NCI-H2029 (cell line): ENCODE data around the gene UBE2G1.
"Not testable (repeated sequence)": the region's sequence is repeated elsewhere in the genome, so short reads cannot be mapped to it uniquely, and the experiment has no call there.

Source experiments
- DNase-seq: peaks from one replicate; lab custom pipeline; 2025; lab: John Stamatoyannopoulos, UW

UBE2G1 gene

GRCh38 chr17:4366327-4367063, at the start of gene UBE2G1:
UBE2G1 (minus strand) TSS chr17:4366675; CDS start chr17:4366316, 359 bp downstream.
- peak; percentile 86 for DNase-seq

GRCh38 chr17:4412933-4413831, 46.7 kb upstream of the UBE2G1 start:
- DNase-seq = peak; percentile 39

DNA sequence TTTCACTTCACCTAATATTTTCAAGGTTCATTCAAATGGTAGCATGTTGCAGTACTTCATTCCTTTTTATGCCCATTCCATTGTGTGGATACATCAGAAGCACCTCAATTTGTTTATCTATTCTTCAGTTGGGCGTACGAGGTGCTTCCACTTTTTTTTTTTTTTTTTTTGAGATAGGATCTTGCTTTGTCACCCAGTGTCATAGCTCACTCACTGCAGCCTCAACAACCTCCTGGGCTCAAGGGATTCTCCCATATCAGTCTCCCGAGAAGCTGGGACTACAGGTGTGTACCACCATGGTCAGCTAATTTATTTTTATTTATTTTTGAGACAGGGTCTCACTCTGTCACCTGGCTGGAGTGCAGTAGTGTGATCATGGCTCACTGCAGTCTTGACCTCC, 44.7 kb upstream of the UBE2G1 start:
- DNase-seq = no peak

- no peak for DNase-seq
Measured at GRCh38 chr17:4409659-4410058, 43.2 kb upstream of the UBE2G1 start.

DNA sequence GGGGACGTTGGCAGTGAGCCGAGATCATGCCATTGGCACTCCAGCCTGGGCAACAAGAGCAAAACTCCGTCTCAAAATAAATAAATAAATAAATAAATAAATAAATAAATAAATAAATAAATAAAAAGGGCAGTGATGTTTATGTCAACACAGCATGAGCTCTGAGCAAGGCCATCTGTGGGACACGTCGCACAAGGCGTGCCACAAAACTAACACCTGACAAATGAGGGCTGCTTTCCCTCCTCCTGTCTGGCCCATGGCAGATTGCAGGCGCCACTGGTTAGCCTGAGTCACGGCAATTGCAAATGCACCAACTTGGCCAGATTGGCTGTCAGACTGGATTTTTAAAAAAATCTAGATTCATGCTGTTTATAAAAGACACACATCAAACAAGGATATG, 41.4 kb upstream of the UBE2G1 start:
- DNase-seq = no peak

GRCh38 chr17:4407216-4407615, 40.7 kb upstream of the UBE2G1 start:
- no peak for DNase-seq

- DNase-seq = no peak
Measured at GRCh38 chr17:4406386-4406785, 39.9 kb upstream of the UBE2G1 start.

DNA sequence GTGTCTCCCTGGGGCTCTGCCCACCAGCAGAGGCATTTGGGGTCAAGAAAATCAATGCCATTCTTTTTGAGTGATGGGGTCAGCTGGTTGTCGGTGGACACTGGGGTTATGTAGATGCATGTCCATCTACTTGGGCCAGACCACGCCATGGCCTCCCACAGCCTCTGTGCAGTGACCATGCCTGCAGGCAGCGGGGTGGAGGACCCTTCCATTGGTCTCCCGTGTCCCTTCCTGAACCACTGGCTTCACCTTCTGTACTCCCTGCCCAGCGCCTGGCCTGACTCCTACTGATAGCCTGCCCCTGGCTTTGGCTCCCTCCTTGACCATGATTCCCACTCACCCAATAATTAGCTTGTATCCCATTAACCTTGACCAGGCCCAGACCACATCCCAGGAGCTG, 39.2 kb upstream of the UBE2G1 start:
- no peak for DNase-seq

DNA sequence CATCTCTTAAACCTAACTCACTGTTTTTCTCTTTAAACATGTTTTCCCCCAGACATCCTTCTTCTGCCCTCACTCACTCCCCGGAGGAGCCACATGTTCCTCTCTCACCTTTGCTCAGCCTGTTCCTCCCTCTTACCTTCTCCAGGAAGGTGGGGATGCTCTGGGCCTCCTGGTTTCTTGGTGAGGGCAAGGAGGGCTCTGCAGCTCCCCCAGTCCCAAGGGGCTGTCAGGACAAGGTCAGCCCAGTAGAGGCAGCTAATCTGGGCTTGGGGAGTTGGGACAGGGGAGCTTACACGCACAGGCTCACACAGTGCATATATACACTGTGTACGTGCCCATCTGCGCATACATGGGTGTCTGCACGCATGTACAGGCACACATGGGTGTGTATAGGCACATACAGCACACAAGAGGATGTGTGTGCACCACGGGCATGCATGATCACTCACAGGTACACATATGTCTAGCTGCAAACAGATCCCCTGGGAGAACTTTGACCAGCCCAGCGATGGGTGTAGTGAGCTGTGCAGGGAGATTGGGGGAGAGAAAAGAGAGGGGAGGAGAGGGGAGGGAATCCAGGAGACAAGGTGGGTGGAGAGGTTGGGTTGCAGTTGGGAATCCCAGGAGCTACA, 38.7 kb upstream of the UBE2G1 start:
- no peak for DNase-seq

GRCh38 chr17:4397840-4398239, 31.4 kb upstream of the UBE2G1 start:
- DNase-seq = no peak

- no peak for DNase-seq
Measured at GRCh38 chr17:4395111-4395478, 28.6 kb upstream of the UBE2G1 start.

- no peak for DNase-seq
Measured at GRCh38 chr17:4394208-4395110, 28.0 kb upstream of the UBE2G1 start.

DNA sequence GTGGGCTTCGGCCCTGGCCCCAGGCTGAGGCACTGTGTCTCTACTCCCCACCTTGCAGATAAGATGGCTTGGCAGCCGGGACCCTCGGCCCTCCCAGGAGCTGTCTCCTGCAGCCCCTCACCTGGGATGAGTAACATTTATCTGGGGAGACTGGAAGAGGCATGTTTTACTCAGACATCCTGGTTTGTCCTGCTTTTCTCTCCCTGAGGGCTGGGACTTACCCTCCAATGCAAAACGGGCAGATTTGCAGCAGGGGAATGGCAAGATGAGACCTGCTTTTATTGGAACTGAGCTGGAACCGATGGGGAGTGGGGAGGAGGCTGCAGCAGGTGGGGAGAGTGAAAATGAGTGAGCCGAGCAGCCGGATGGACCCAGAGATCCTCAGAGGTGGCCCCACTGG, 27.3 kb upstream of the UBE2G1 start:
- DNase-seq = no peak

- DNase-seq = no peak
Measured at GRCh38 chr17:4389079-4389478, 22.6 kb upstream of the UBE2G1 start.

DNA sequence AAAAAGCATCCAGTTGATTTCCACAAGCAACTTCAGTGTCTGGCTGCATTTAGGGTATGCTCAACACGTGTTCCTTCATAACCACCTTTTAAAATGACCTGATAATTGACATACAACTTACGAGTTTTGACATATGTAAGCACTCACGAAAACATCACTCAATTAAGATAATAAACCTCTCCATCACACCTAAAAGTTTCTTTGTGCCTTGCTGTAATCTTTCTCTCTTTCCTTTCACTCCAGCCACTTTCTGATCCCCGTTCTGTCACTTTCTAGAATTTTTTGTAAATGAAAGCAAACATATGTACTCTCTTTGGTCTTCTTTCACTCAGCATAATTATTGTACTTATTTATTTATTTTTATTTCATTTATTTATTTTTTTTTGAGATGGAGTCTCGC, 20.7 kb upstream of the UBE2G1 start:
- DNase-seq = no peak

- DNase-seq = no peak
Measured at GRCh38 chr17:4386406-4386805, 19.9 kb upstream of the UBE2G1 start.

DNA sequence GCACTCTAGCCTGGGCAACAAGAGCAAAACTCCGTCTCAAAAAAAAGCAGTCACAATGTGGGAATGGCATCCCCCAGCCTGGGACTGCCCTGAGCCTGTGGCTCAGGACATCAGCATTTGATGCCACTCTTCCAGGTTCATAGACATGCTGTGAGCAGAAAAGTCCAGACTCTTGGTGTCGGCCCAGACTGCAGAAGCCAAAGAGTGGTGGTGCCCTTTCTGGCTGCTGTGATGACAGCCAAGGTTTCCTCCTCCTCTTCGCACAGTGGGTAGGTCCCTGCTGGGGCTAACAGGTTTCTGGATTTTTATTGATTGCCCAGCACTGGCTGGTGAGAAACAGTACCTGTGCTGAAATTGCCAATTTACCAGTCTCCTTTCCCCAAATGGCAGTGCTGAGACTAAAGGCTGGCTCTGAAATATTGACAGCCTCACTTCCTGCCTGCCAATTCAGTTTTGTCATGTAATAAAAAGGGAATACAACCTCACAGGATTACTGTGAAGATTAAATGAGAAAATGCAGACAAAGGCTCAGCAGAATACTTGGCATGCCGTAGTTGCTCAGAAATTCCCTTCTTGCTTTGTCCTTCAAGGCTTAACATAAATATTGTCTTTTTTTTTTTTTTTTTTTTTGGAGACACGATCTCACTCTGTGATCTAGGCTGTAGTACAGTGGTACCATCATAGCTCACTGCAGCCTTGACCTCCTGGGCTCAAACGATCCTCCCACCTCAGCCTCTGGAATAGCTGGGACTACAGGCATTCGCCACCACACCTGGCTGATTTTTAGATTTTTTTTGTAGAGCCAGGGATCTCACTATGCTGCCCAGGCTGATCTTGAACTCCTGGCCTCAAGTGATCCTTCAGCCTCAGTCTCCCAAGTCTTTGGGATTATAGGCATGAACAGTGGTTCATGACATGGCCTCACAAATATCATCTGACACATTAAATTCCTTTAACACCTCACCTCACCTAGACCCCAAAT, 15.5 kb upstream of the UBE2G1 start:
- DNase-seq = no peak

DNA sequence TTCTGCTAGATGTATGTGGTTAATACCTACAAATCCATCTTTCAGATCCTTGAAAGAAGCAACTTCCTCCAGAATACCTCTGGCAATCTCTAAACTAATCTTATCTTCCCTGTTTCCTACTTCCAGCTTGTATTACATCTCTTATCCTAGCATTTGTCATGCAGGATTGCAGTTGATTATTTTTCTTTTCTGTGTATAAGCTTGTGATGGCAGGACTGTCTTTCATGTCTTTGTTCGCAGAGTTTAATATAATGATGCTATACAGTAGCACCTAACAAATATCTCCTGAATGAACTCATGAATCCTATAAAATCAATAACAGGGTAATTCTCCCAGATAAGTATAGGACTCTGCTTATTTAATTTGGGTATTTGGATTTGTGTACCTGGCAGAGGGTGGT, 12.2 kb upstream of the UBE2G1 start:
- DNase-seq = no peak

GRCh38 chr17:4377247-4377646, 10.8 kb upstream of the UBE2G1 start:
- DNase-seq = not testable (repeated sequence)

- peak; percentile 1 for DNase-seq
Measured at GRCh38 chr17:4375796-4376440, 9.4 kb upstream of the UBE2G1 start.
